Stimulated activated CD8-positive, alpha-beta memory T cell treated with anti-CD3 and anti-CD28 coated beads, Interleukin-7, amount 100 ng/mL, for 1 hour (primary cell): ENCODE measurements around the gene SGTA.

Experiments
- DNase-seq, 2 donors: peaks; one replicate each; pipeline ENCODE4 v3.0.0-alpha.2; 2020; ENCODE audit warnings: low read depth in 2 of 2

The SGTA gene

DNA sequence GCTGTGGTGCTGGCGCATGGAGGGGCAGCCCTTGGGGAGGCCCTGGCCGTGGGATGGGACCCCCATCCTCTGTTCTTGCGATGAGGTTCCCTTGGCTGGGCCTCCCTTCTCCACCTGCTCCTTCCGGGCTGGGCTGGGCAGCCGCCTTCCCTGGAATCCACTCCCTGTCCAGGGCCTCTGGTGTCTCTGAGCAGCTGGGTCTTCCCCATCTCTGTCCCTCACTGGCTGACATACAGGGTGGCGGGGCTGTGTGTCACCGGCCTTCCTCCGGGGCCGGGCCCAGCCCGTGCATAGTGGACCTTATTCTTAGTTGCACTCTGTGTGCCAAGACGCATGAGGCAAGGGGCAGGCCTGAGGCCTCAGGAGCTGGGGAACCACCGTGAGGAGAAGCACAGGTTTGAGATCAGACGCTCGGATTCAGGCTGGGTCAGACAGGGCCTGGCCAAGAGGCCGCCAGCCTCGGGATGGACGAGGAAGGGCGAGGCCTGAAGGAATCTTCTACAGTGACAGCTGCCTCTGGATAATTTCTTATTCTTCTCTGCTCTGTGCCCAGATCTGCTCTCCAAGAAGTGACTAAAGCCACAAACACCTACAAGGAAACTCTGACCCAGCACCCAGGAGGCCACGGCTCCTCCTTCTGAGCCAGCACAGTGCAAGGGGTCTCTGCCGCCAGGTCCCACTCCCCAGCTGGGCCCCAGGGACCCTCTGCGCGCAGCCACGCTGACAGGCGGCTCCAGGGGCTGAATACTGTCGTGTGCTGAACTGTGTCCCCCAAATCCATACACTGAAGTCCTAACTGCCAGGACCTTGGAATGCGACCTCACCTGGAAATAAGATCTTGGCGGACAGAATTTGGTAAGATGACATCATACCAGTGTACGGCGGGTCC lies 11.0 kb downstream of the SGTA start:
- no peak for DNase-seq

DNA sequence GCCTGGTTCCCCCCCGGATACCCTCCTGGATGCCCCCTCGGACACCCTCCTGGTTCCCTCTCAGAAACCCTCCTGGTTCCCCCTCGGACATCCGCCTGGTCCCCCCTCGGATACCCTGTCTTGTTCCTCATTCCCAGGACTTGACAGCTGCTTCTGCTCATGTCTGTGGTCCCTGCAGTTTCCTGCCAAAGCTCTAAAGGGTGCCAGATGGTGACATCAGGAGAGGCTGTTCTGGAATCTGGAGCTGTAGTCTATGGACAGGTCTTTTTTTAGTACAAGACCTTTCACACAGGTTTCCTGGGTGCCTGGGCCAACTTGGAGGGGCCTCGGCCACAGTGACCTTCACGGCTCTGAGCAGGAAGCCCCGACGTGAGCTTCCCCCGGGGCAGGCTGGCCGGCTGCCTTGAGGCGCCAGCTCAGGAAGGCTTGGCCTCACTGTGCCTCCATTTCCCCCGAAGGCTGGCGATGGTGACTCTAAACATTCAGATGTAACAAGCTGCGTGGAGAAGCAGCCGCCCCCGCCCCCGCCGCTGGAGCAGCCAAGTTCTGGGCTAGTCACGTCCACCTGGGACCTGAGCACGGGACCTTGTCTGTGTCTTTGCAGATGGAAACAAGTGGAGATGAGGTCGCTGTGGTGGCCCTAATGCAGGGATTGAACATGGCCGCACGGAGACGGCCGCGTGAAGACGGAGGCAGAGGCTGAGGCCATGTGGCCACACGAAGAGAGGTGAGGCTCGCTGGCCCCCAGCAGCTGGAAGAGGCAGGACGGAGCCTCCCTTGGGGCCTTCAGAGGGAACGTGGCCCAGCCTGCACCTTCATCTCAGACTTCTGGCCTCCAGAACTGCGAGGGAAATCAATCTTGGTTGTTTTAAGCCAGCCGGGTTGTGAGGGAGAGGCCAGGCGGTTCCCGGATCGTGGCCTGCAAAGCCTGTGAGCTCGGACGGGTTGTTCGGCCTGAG lies 12.7 kb downstream of the SGTA start:
- DNase-seq = no peak

DNA sequence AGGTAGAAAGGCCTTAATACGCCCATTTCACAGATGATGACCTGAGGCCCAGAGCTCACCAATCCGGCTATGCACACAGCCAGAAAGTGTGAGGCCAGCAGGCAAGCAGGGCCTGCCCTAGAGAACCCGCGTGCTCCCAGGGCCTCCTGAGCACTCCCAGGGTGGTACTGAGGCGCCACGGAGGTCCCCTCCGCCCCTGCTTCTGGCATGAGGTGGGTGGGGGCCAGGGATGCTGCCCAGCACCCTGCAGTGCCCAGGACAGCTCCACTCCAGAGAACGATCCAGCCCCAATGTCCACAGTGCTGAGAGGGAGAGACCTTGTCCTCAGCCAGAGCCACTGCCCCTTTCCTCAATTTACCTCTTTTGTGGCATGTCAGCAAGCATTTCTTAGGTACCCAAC lies 13.9 kb downstream of the SGTA start:
- no peak for DNase-seq

DNA sequence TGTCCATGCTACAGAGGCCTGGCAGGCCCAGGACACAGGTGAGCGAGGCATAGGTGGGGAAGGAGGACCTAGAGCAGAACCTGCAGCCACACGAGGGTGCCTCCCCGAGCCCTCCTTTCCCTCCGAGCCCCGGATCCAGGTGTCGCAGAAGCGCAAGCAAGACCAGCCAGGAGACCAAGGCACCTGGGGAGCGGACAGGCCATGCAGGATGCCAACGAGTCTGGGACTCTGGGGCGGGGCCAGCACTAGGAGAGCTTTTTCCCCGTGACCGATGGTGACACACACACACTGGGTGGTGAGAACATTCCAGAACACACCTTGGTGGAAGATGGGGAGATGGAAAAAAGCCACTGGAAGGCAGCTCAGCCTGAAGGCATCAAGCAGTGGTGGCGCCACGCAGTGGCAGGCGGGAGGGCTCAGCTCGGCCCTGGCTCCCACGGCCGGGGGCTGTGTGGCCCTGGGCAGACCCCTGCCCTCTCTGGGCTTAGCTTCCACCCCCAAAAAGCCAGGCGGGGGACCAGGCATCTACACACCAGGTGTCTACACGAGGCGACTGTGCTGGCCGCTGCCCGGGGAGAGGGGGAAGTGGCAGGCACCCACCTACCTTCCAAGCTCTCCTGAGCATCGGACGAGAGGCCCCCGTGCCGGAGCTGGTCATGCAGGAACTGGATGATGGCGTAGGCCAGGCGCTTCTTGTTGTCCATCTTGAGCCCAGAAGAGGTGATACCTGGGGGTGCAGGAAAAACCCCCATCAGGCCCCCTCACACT lies 14.5 kb downstream of the SGTA start:
- no peak for DNase-seq

DNA sequence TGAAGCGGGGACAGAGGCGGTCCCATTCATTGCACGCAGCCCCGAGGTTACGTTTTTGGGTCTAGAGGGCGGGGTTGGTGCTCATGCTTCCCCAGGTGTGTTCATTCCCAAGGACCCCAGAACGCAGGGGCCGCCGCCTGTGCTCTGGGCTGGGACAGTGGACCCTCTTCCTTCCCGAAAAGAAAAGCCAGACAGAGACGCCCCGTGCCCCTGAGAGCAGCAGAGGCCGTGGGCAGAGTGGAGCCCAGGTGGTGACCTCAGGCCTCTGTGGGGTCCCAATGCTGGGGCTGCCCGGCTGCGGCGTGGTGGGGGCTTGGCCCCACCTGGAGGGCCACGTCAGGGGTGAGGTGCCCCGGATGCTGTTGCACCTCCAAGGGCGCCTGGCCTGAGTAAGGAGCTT lies 15.4 kb downstream of the SGTA start:
- DNase-seq = no peak

DNA sequence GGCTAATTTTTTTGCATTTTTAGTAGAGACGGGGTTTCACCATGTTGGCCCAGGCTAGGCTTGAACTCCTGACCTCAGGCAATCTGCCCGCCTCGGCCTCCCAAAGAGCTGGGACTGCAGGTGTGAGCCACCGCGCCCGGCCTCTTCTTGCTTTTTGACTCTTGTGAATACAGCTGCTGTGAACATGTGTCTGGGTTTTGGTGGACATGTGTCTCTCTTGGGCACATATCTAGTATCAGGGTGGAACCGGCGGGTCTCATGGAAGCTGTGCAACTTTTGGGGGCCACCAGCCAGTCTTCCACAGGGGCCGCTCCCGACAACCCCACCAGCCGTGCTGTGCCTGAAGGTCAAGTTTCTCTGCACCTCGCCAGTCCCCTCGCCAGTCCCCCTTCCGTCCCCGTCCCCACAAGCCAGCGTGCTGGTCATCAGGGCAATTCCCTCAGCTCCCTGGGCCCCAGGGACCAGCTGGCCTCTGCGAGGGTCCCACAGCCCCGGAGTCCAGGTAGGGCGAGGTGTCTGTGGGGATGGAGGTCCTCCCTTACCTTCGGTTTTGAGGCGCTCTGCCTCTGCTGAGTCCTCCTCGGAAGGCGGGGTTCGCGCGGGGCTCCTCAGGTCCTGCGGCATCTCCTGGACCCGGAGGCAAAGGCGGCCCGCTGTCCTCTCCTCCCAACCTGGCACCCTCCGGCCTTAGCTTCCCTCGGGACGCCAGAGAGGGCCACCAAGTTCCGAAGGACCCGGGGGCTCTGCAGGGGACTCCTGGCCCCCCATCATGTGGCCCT lies 16.3 kb downstream of the SGTA start:
- DNase-seq = no peak

DNA sequence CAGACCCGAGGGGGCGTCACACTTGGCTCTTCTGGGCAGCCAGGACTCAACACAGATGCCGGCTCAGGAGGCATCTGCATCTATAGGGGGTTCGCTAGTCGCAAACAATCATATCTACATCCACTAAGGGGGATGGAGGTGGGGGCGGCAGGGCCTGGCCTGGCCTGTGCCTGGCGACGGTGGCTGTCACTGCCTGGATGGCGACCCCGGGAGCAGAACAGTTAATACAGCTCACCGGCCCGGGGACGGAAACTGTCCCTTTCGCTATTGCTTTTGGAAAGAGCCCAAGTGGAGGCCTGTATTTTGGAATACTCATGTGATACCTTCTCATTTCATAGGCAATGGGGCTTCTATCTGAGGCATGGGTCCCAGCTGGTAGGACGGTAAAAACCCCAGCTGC lies 17.7 kb downstream of the SGTA start:
- no peak for DNase-seq

DNA sequence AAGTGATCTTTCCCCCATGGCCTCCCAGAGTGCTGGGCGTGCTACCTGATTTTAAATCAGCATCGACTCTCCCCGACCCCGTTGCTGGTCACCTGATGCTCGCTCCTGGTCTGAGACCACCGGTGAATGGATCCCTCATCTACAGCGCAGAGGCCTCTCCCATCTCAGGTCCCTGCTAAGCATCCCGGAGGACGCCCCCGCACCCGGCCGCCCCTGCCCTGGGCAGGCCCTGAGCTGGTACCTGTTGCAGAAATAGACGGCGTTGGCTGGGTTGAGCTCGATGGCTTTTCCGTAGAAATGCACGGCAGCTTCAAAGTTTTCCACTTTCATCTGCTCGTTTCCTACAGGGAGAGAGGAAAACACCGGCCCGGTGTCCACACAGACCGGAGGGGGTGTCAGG lies 18.1 kb downstream of the SGTA start:
- DNase-seq = no peak

DNA sequence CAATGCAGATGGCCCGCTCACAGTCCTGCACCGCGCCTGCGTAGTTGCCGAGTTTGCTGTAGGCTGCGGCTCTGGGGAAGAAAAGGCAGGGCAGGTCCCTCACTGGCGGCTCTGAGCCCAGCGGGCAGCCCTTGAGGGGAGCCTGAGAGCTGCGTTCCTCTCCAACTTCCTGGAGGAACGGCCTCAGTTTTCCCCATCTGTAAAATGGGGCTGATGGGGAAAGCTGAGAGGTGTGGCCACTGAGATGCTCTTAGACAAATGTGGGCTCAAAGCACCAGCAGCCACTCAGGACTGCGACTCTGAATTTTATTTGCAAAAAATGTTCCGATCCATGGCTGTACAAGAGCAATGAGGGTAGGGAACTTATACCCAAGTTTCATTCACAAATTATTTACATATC lies 19.4 kb downstream of the SGTA start:
- DNase-seq = no peak

DNA sequence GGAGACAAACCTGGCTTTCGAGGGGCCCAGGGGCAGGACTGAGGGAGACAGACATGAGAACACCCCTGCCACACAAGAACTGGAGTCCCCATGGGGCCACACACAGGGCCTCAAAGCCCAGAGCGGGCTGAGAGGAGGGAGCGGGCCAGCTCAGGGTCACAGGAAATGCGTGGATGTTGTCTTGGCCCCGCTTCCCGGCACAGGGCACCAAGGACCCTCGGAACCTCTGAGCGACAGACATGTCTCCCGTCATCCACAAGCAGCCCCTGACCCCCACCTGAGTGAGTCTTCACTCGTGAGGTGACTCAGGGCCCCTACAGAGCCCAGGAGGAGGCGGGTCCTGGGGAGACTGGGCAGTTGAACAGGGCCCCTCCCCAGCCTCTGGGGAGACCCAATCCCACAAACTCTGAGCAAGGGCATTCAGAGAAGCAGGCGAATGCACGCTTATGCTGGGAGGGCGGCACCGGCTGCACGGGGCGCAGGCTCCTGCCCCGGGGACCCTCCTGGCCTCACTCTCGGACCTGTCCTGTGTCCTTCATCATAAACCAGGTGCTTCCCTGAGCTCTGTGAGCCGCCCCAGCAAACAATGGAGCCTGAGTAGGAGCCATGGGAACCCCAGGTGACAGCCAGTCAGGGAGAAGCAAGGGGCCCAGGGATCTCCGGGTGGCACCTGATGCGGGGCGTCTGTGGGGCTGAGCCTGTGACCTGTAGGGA lies 20.1 kb downstream of the SGTA start:
- no peak for DNase-seq

DNA sequence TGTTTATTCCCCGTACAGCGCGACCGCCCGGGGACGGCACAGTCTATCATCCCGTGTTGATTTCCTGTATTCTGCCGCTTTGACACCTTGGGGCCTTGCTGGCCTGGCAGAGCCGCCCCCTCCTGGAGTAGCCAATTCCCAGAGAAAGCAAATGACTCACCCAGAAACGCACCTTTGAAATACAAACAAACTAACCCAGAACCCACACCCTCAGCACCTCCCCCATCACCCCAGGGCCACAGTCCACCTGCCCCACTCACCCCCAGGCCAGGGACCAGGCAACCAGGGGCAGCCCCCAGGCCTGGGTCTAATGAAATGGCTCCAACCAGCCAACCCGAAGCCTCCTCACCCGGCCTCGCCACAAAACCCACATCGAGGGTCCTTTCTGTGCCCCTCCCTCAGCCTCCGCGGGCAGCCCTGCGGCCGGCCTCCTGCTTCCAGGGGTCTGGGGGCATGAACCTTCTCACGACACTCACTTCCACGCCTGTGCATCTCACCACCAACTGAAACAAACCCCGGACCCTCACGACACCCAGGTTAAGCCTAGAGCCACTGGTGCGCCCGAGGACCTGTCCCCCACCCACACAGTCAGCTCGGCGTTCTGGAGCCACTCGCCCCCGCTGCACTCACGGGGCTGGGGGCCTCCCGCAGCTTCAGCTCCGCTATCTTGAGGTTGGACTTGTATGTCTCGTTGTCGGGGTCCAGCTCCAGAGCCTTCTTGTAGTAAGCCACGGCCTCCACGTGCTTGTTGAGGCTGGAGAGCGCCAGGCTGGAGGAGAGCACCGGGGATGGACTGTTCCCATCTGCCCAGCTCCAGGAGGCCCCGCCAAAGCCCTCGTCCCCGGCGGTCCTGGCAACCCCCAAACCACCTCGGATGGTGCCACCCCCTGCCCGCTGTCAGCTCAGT lies 20.9 kb downstream of the SGTA start:
- DNase-seq = no peak

DNA sequence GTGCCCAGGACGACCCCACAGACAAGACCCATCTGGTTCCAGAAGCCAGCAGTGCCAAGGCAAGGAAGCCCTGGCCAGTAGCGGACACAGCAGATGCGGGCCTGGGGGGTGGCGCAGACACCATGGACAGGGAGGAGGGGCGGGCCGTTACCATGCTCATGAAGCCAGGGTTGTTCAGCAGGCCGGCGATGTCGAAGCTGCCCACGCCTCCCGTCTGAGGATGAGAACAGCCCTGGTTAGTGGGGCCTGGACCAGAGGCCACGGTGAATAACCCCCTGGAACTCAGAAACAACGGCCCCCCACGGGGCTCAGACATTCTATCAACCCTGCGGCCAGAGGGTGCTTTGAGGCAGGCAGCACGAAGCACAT lies 21.8 kb downstream of the SGTA start:
- no peak for DNase-seq

DNA sequence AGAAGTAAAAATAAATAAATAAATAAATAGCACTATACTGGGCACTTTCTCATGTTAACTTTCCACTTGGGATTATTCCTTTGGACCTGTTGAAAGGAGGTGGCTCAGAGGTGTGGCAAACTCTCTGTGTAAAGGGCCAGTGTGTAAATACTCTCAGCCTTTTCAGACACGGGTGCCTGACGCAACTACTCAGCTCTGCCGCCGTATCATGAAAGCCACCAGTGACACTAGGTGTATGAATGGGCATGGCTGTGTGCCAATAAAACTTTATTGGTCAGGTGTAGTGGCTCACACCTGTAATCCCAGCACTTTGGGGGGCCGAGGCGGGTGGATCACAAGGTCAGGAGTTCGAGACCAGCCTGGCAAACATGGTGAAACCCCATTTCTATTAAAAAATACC lies 23.1 kb downstream of the SGTA start:
- DNase-seq = no peak

DNA sequence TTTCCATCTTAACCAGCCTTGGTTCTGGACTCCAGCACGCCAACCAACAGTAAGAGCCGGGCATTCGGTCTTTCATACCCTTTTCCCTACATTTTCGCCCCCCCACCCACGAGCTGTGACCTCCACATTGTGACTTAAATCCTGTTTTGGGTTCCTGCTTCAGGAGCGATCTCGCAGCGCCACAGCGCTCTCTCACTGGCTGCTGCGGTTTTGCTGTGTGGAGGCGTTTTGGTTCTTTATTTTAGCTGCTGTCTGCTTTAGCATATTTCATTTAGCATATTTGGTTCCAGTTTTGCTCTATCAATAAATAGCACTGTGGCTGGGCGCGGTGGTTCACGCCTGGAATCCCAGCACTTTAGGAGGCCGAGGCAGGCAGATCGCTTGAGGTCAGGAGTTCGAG lies 23.7 kb downstream of the SGTA start:
- DNase-seq = no peak

DNA sequence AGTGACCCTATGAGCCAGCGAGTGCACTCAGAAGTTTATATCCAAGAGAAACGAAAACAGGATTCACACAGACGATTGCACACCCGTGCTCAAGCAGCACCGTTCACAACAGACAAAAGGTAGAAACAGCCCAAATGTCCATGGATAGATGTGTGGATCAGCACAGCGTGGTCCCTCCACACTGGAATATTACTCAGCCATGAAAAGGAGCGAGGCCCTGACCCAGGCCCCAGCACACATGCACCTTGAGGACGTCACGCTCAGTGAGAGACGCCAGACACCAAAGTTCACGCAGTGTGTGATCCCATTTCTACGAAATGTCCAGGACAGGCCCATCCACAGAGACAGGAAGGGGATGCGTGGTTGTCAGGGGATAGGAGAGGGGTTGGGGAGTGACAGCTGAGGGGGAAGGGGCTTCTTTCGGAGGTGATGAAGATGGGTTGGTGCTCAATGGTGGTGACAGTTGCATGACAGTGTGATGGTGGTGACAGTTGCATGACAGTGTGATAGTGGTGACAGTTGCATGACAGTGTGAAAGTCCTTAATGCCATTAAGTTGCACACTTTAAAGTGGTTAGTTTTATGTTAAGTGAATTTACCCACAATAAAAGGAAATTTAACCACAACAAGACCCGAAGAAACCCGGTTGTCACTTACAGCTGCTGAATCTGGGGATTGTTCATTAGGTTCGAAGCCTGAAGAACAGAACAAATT lies 24.3 kb downstream of the SGTA start:
- no peak for DNase-seq

DNA sequence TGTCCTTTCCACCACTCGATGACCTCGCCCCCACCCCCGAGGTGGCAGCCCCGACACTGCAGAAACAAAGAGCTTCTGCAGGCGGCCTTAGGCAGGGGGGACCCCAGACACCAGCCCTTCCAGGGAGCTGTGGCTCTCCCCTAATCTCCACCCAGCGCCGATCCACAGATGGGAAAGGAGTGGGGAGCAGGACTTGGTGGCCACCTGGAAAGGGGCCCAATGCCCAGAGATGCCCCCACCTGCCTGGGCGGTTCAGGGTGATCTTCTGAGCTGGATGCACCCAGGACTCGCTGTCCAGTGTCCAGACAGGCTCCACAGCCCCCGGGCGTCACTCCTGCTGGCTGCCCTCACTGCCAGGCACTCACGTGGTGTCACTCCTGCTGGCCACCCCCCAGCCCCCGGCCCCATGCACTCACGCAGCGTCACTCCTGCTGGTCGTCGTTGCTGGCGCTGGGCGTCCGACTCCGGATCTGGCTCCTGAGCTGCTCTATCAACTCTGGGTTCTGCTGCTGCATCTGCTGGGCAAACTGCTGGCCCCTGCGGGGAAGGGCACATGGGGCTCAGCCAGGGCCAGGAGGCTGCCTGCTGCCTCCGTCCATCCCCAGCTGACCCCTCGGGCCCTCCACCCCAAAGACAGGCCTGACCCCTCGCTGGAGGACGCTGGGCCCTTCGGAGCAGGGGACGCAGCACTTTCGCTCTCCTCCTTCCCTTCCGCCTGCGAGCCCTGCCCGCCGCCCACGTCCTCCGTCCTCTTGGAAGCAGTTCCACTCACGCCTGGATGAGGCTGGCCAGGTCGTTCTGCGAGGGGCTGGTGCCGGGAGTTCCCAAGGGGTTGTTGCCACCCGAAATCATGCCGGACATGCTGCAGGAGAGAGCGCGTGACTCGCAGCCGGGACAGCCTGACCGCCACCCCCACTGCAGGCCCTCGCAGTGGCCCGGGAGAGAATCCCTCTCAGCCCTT lies 25.9 kb downstream of the SGTA start:
- no peak for DNase-seq

DNA sequence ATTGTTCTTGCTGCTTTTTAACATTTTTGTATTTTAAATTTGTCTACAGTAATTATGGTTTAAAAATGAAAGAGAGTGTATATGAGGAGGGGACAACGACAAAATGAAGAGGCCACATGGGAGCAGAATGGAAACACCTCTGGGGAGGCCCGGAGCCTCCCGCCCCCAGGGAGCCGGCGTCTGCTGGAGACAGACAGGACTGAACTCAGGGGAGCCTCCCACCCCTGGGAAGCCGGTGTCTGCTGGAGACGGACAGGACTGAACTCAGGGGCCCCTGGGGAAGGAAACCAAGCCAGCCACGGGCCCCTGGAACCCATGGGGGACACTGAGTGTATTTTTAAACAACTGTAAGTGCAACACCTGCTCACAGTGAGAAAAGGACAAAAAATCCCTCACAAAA lies 26.6 kb downstream of the SGTA start:
- no peak for DNase-seq

DNA sequence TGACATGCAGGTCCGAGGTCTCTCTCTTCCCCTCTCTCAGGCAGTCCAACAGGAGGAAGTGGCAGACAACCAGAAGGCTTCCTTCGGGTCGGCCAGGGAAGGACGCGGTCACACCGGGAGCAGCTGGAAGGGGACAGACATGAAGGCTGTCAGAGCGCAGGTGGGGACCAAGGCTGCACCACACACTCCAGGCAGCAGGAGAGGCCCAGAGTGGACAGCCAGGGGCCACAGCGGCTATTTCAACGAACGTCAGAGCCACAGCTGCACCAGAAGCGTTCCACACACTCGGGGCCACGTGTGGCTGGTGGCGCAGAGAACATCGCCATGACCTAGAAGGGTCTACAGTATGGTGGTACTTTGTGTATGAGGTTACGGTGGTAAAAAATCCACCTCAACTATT lies 27.3 kb downstream of the SGTA start:
- no peak for DNase-seq
